LNCaP clone FGC (cell line): ENCODE results near the gene ERP27.

ENCODE experiments used
- DNase-seq: peaks from one replicate; pipeline ENCODE4 v3.0.0-alpha.2; 2011; ENCODE audit warnings: low read depth
- H3K4me3 ChIP-seq: 2 replicates; pipeline ENCODE4 v1.5.1; 2011; ENCODE audit warnings: mild to moderate bottlenecking, low read depth, low read length, control low read depth
- TF ChIP-seq, protein P1 (sequence below): IDR thresholded peaks from 2 replicates; pipeline ENCODE4 v1.5.1; 2012; ENCODE audit warnings: mild to moderate bottlenecking; ENCODE audit not compliant: control insufficient read depth, insufficient read depth; ENCODE audit errors: extremely low read depth

ERP27 gene

DNA sequence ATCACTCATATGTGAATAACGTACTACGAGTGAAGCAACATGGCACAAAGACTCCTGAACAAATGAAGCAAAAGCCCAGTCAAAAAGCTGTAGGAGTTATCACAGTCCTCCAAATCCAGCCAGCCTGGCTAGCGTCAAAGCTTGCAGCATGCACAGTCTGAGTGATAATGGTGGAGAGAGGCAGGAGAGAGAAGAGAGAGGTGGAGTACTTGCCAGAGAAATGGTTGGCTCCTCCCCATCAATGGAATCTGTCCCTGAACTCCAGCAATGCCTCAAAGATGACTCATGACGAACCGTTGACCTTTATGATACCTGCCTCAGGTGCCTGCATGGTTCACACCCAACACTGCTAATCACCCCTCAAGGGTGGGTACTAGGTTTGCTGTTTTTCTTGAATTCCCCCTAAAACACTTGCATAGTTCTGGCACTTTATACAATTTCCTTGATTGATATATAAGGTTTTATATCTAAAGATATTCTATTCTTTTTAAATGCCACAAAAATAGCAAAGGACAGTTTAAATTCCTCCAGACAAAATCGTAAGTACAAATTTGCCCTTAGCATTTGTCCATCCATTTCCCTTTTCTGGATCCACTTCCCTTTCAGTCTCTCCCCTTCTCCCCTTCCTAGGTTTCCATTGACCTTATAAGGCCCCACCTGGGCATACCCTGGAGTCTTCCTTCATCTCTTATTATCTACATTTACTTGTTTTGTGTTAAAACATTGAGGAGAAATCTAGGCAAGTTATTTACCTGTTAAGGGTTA is 12.8 kb upstream of the ERP27 start:
- no peak for DNase-seq
- TF ChIP-seq, protein P1, sequence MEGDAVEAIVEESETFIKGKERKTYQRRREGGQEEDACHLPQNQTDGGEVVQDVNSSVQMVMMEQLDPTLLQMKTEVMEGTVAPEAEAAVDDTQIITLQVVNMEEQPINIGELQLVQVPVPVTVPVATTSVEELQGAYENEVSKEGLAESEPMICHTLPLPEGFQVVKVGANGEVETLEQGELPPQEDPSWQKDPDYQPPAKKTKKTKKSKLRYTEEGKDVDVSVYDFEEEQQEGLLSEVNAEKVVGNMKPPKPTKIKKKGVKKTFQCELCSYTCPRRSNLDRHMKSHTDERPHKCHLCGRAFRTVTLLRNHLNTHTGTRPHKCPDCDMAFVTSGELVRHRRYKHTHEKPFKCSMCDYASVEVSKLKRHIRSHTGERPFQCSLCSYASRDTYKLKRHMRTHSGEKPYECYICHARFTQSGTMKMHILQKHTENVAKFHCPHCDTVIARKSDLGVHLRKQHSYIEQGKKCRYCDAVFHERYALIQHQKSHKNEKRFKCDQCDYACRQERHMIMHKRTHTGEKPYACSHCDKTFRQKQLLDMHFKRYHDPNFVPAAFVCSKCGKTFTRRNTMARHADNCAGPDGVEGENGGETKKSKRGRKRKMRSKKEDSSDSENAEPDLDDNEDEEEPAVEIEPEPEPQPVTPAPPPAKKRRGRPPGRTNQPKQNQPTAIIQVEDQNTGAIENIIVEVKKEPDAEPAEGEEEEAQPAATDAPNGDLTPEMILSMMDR, result no peak
- H3K4me3 ChIP-seq, result no peak overlapping the region

DNA sequence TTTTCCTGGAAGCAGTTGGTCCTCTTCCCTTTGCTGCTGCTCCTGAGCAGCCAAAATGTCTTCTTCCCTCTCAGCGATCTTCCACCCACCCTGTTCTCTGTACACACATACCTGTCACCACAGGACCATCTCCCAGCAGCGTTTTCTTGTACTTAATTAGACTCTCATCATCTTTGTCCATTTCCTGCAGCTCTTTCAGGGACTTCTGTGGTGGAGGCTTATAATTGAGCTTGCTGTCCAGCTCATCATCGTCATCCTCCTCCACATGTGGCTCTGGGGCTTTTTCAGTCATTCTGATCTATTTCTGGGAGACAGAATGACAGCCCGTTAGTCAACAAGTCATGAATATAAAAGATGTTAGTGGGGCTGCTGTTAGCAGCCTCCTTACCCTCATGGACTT is 12.1 kb upstream of the ERP27 start:
- H3K4me3 ChIP-seq, result no peak overlapping the region
- DNase-seq, result no peak

DNA sequence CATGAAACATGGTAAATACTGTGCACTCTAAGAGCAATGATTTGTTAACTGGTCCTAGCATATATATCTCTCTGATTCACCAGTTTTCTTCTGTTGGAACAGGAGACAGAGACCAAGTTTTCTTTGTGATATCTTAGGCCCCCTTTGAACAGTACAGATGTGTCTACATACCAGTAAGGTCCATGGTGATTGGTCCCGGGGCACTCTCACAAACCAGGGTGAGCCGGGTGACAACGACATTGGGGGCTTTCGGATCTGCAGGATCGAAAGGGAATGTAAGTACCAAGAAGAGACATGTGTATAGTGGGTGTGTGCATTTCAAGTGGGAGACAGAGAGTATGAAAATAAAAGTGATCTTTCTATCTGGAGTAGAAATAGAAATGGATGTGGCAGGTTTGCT is 11.3 kb upstream of the ERP27 start:
- TF ChIP-seq, protein P1, result no peak
- no peak for DNase-seq
- H3K4me3 ChIP-seq, result no peak overlapping the region

More for the DNA sequence above, 12.1 kb upstream of the ERP27 start:
- TF ChIP-seq, protein P1, result no peak

DNA sequence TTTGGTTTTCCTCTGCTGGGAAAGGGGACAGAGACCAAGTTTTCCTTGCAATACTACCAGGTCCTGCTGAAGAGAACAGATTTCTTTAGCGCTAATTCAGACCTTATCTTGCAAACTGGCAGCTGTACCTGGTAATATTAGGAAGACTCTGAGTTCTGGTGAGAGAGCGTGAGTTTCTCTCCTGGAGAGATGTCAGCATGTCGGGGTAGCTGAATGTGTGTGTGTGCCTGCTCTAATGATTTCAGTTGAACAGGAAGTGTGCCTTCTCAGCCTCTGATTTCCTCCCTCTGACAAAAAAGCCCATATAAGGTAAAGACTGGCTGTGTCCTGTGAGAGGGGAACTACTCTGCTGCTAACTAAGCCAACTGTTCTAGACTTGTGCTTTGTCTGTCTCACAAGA is 10.3 kb upstream of the ERP27 start:
- peak; percentile 30 for DNase-seq
- no peak overlapping the region for H3K4me3 ChIP-seq
- TF ChIP-seq, protein P1, result no peak

DNA sequence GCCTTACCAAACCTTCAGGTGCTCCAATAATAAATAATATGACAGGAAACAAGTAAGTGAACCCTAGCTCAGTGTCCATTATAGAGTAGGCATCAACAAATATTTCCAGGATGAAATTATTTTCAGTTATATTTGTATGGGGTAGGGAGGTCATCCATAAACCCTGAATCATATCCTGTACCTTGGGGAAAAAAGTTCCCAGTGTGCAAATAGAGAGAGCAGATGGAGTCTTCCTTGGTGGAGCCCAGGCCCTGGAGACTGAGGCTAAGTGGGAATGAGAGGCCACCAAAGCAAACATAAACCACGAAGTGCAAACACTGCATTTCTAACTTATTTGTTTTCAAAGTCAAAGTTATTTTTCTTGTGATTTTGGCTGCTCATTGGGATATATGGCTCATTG is 8.5 kb upstream of the ERP27 start:
- DNase-seq, result no peak
- TF ChIP-seq, protein P1, result no peak
- no peak overlapping the region for H3K4me3 ChIP-seq

DNA sequence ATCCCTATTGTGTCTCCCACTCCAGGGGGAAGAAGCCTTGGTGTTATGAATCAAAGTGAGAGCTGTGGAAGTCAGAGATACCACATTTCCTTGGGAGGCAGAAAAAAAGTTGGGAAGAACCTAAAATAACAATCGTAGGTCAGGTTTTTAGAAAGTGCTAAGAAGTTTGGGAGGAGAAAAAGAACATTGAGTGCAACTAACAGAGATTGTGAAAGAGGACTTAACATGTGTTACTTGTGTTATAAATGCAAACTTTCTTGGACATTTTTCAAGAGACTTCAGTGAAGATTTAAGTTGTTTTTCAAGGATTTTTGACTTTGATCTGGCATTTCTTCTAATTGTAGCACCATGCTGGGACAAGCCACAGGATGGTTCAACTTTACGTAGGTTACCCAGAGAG is 7.8 kb upstream of the ERP27 start:
- no peak for DNase-seq
- no peak overlapping the region for H3K4me3 ChIP-seq
- TF ChIP-seq, protein P1, result no peak
